Measurements from ENCODE around the gene S100A11. TPM values are rescaled to one million over a fixed set of nuclear protein-coding genes. Genes with fewer than 3 reads are reported as not detected.

Gene S100A11
- total and polyA plus RNA-seq, 2 donors (not counting 1 experiment from before 2014, with no cell fraction given): 26.2 to 31.4 TPM

GRCh38 chr1:152047730-152048415 lies 11.1 kb upstream of the S100A11 start:
- H3K27me3 Mint-ChIP-seq: peaks cover 5% of the 10 kb centered on the region
- Histone ChIP-seq H3K27me3 (replicated peaks in 1 of 4; ENCODE audit: control extremely low read depth in 1 of 4, control insufficient read depth in 3 of 4, insufficient read depth in 4 of 4, low read length in 3 of 4) (no peaks in the 10 kb centered on the region), H3K4me2 (replicated peaks; ENCODE audit: low read depth, low read length, poor library complexity, severe bottlenecking) (peak overlapping the region; percentile 66), H3K9me3 (ENCODE audit: control extremely low read depth in 1 of 3, control insufficient read depth in 2 of 3, insufficient read depth in 1 of 3, low read length in 2 of 3) (peaks cover 0 to 8% (median 0%) of the 10 kb centered on the region in 3 donors), H2AFZ (ENCODE audit: insufficient read depth, low read depth, low read length, poor library complexity, severe bottlenecking) (peak overlapping the region; percentile 95), H3K4me1 (ENCODE audit: control insufficient read depth in 2 of 2, insufficient read depth in 2 of 2, low read length in 2 of 2) (peaks cover 17 to 19% of the 10 kb centered on the region in 2 donors), H3K36me3 (replicated peaks in 1 of 2; ENCODE audit: control extremely low read depth in 1 of 2, control insufficient read depth in 1 of 2, extremely low read depth in 1 of 2, insufficient read depth in 2 of 2, low read length in 1 of 2) (no peaks in the 10 kb centered on the region), H4K20me1 (ENCODE audit: control insufficient read depth, insufficient read depth, low read length, poor library complexity, severe bottlenecking) (no peaks in the 10 kb centered on the region), H3K79me2 (ENCODE audit: control insufficient read depth, insufficient read depth, low read length) (no peaks in the 10 kb centered on the region), H3K9ac (ENCODE audit: low read length) (peak overlapping the region; percentile 52), H3K4me3 (ENCODE audit: control extremely low read depth in 1 of 5, extremely low read depth in 1 of 5, insufficient read depth in 1 of 5, low read depth in 2 of 5, low read length in 4 of 5) (peak overlapping the region in 4 of 5 experiments; percentile 14 to 30 (median 19)), H3K27ac (ENCODE audit: low read length in 2 of 2) (peak overlapping the region; percentile 93 to 97)
- H3K4me3 Mint-ChIP-seq: peak overlapping the region; percentile 76
- H3K4me1 Mint-ChIP-seq: peaks cover 16% of the 10 kb centered on the region
- intact Hi-C loops (cut with micrococcal nuclease): loop anchor here (1.0 to 5.0 kb wide), 4 partner anchors 12 to 412 kb away; partner anchors contain the start of genes TDRKH and THEM4
- peak; percentile 48 for TF ChIP-seq CTCF (IDR thresholded peaks at IDR 0.05)
- TF ChIP-seq EZH2 (IDR thresholded peaks at IDR 0.05; ENCODE audit: borderline replicate concordance, insufficient read depth, low read depth, low read length, poor library complexity, severe bottlenecking): no peak
- H3K27ac Mint-ChIP-seq: peak overlapping the region; percentile 97
- 1% methylated on average over 10 of the region's 13 CpGs for WGBS (ENCODE audit: insufficient coverage)
- ChIA-PET CTCF (interaction anchor here (1.0 to 3.8 kb wide), 7 partner anchors 9 to 411 kb away, joined by 3 to 35 read pairs (median 10); partner anchors contain the start of gene S100A11), POLR2A (interaction anchor here (0.7 kb wide), 1 partner anchor 1685 kb away, joined by 3 read pairs; no protein-coding TSS in a partner anchor)
- DNase-seq (peak; percentile 88), ATAC-seq (ENCODE audit: low read depth) (peak; percentile 92)
- H3K9me3 Mint-ChIP-seq (ENCODE audit: insufficient read depth): no peaks in the 10 kb centered on the region

GRCh38 chr1:152047413-152047729 lies 10.6 kb upstream of the S100A11 start:
- peak overlapping the region; percentile 93 to 97 for H3K27ac ChIP-seq (ENCODE audit: low read length in 2 of 2)
- H3K4me1 ChIP-seq (ENCODE audit: control insufficient read depth in 2 of 2, insufficient read depth in 2 of 2, low read length in 2 of 2): peaks cover 17 to 19% of the 10 kb centered on the region in 2 donors
- H3K9me3 ChIP-seq (ENCODE audit: control extremely low read depth in 1 of 3, control insufficient read depth in 2 of 3, insufficient read depth in 1 of 3, low read length in 2 of 3): peaks cover 0 to 8% (median 0%) of the 10 kb centered on the region in 3 donors
- ChIA-PET POLR2A (no interaction called here), CTCF (interaction anchor here (1.0 to 3.8 kb wide), 6 partner anchors 8 to 412 kb away, joined by 3 to 35 read pairs (median 11); no protein-coding TSS in a partner anchor)
- peak overlapping the region; percentile 76 for H3K4me3 Mint-ChIP-seq
- no peaks in the 10 kb centered on the region for H3K27me3 Mint-ChIP-seq
- peak overlapping the region in 2 of 5 experiments; percentile 14 to 30 for H3K4me3 ChIP-seq (ENCODE audit: control extremely low read depth in 1 of 5, extremely low read depth in 1 of 5, insufficient read depth in 1 of 5, low read depth in 2 of 5, low read length in 4 of 5)
- peak overlapping the region; percentile 66 for H3K4me2 ChIP-seq (replicated peaks; ENCODE audit: low read depth, low read length, poor library complexity, severe bottlenecking)
- H3K36me3 ChIP-seq (replicated peaks in 1 of 2; ENCODE audit: control extremely low read depth in 1 of 2, control insufficient read depth in 1 of 2, extremely low read depth in 1 of 2, insufficient read depth in 2 of 2, low read length in 1 of 2): no peaks in the 10 kb centered on the region
- H4K20me1 ChIP-seq (ENCODE audit: control insufficient read depth, insufficient read depth, low read length, poor library complexity, severe bottlenecking): no peaks in the 10 kb centered on the region
- peak overlapping the region; percentile 52 for H3K9ac ChIP-seq (ENCODE audit: low read length)
- H3K4me1 Mint-ChIP-seq: peaks cover 14% of the 10 kb centered on the region
- intact Hi-C loops (cut with micrococcal nuclease): loop anchor here (5.0 kb wide), 1 partner anchor 255 kb away; the partner anchor contains the start of gene TDRKH
- H3K27ac Mint-ChIP-seq: peak overlapping the region; percentile 97
- no peaks in the 10 kb centered on the region for H3K9me3 Mint-ChIP-seq (ENCODE audit: insufficient read depth)
- H3K27me3 ChIP-seq (replicated peaks in 1 of 4; ENCODE audit: control extremely low read depth in 1 of 4, control insufficient read depth in 3 of 4, insufficient read depth in 4 of 4, low read length in 3 of 4): no peaks in the 10 kb centered on the region
- ATAC-seq (ENCODE audit: low read depth): no peak
- no peaks in the 10 kb centered on the region for H3K79me2 ChIP-seq (ENCODE audit: control insufficient read depth, insufficient read depth, low read length)
- 81% methylated on average over 5 of the region's 5 CpGs for WGBS (ENCODE audit: insufficient coverage)
- peak overlapping the region; percentile 95 for H2AFZ ChIP-seq (ENCODE audit: insufficient read depth, low read depth, low read length, poor library complexity, severe bottlenecking)
- no peak for DNase-seq
- TF ChIP-seq CTCF (IDR thresholded peaks at IDR 0.05) (no peak), EZH2 (IDR thresholded peaks at IDR 0.05; ENCODE audit: borderline replicate concordance, insufficient read depth, low read depth, low read length, poor library complexity, severe bottlenecking) (no peak)
